NCI-H2029 (cell line): ENCODE results near the gene DGKI.
A peak's percentile ranks its signal among the peaks of the same experiment; 100 is the strongest.

ENCODE experiments used
- DNase-seq: peaks from one replicate; lab custom pipeline; 2025; lab: John Stamatoyannopoulos, UW

The DGKI gene

DNA sequence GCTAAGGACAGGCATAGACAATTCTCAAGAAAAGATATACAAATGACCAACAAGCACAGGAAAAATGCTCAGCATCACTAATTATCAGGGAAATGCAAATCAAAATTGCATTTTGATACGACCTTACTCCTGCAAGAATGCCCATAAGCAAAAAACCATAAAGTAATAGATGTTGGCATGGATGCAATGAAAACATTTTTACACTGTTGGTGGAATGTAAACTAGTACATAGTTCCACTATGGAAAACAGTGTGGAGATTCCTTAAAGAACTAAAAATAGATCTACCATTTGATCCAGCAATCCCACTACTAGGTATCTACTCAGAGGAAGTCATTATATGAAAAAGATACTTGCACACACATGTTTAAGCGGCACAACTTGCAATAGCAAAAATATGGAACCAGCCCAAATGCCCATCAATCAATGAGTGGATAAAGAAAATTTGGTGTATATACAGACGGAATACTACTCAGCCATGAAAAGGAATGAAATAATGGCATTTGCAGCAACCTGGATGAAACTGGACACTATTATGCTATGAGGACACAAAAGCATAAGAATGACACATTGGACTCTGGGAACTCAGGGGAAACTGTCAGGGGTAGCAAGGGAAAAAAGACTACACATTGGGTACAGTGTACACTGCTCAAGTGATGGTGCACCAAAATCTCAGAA lies 59.3 kb downstream of the DGKI start:
- no peak for DNase-seq

- DNase-seq = no peak
These were observed 68.3 kb downstream of the DGKI start for GRCh38 chr7:137778511-137778910.

DNA sequence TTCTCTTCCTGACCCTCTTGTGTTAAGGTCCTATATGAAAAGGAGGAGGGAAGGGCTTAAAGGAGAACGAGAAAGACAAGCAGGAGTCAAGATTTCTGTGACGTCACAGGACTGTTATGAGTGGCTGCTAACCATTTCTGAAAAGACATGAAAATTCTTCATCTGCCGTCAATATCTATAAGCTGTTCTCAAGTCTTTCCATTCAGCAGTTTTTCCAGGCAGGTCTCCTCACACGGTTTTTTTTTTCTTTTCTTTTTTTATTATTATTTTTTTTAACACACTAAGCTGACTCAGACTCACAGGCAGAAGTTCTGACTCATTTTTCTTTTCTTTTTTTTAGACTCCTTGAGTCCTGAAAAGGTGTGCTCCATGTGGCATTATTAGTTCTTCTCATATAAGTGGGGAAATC lies 72.0 kb downstream of the DGKI start:
- DNase-seq = no peak

GRCh38 chr7:137772748-137773147 lies 74.0 kb downstream of the DGKI start:
- no peak for DNase-seq

GRCh38 chr7:137772316-137772715 lies 74.5 kb downstream of the DGKI start:
- DNase-seq = no peak

- DNase-seq = no peak
These were observed 75.1 kb downstream of the DGKI start for GRCh38 chr7:137771679-137772078.

GRCh38 chr7:137771273-137771672 lies 75.5 kb downstream of the DGKI start:
- DNase-seq = no peak

GRCh38 chr7:137768366-137768765 lies 78.4 kb downstream of the DGKI start:
- DNase-seq = no peak

DNA sequence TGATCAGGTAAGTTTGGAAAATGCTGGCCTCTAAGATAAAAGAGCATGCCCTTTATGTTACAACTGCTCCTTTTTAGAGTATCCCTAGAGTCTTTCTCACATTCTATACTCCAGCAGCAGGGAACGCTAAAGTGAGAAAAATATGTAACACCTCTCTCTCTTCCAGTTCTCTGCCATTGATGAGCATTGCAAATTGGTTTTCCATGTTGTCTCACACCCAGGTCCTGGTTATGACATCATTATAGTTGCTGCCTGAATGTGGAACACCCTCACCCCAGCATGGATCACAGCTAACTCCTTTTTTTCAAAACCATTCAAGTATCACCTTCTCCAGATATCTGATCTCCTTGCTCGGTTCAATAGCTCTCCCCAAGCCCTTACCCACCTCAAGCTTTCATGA lies 84.4 kb downstream of the DGKI start:
- no peak for DNase-seq

GRCh38 chr7:137760111-137760510 lies 86.7 kb downstream of the DGKI start:
- peak; percentile 4 for DNase-seq

- no peak for DNase-seq
These were observed 89.4 kb downstream of the DGKI start for GRCh38 chr7:137757146-137757925.

- DNase-seq = no peak
These were observed 90.7 kb downstream of the DGKI start for GRCh38 chr7:137755846-137756651.

- DNase-seq = no peak
These were observed 91.3 kb downstream of the DGKI start for GRCh38 chr7:137755427-137755826.

- DNase-seq = no peak
These were observed 92.6 kb downstream of the DGKI start for GRCh38 chr7:137753948-137754851.

- no peak for DNase-seq
These were observed 93.2 kb downstream of the DGKI start for GRCh38 chr7:137753575-137753947.

- DNase-seq = no peak
These were observed 93.7 kb downstream of the DGKI start for GRCh38 chr7:137753067-137753466.

DNA sequence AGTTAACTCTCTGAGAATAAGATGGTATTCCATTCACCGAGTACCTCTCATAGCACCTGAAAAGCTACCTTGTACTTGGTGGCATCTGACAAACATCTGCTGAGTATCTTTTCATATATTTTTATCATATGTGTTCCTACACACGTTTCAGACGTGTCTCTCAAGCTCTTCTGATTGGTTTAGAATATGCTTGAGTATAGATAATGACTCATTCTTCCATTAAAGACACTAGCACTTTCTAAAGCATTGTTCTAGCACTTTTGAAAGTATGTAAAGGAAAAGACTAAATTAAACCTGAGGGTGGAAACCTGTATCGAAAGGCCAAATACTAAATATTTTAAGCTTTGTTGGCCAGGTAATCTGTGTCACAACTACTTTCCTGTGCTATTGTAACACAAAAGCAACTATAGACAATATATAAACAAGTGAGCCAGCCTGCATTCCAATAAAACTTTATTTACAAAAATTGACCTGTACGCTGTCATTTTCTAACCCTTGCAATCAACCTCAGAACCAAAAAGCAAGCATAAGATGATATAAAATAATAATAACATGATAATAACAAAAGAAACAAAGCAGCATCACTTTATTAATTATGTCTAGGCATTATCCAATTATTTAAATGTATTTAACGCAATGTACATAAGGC lies 95.3 kb downstream of the DGKI start:
- DNase-seq = no peak

DNA sequence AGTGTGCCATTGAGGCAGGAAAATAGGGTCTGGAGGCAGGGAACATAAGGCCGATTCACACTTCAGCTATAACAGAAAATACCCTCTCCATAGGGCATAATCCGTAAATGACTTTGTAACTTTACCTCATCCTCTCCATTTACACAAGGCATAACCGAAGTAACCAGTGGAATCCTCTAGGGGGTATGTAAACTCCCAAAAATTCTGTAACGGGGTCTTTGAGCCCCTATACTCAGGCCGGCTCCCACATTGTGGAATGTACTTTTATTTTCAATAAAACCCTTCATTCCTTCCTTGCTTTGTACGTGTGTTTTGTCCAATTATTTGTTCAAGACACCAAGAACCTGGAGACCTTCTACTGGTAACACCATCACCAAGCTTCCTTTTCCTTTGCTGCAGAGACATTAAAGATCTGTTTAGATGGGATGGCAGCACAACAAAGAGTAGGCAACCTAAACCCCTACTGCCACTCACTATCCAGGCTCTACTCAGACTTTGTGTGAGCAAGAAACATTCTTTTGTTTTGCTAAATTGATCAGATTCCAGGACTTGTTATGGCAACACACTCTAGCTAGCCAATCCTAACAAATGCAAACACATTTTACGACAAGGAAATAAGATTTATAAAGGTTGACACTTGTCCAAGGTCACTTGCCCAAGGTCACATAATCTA lies 99.3 kb downstream of the DGKI start:
- no peak for DNase-seq

DNA sequence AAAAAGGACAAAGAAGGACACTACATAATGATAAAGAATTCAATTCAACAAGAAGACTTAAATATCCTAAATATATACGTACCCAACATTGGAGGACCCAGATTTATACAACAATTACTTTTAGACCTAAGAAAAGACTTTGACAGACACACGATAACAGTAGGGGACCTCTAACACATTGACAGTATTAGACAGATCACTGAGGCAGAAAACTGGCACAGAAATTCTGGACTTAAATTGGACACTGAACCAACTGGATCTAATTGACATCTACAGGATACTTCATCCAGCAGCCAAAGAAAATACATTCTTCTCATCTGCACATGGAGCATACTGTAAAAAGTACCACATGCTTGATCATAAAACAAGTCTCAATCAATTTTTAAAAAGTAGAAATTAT lies 103.8 kb downstream of the DGKI start:
- DNase-seq = no peak

DNA sequence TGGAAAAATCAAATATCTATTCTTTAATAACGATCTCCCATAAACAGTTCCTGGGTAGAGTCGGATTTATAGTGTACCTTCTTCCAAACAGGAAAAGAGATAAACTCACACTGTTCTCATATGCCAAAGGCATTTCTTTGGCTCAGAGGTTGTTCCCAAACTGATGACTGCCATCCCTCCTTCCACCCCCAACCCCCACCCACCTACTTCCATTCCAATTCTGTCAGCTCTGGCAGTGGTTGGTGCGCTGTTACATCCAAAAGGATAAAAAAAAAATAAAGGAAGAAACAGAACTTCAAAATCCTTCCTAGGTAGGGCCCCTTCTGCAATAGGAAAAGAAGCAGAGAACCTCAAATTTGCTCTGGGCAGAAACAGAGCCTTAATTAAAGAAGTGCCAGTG lies 104.7 kb downstream of the DGKI start:
- no peak for DNase-seq

- DNase-seq = no peak
These were observed 105.3 kb downstream of the DGKI start for GRCh38 chr7:137741443-137741842.
